CD14-positive monocyte (primary cell): Measurements from ENCODE around the gene CDH16. TPM values are rescaled to one million over a fixed set of nuclear protein-coding genes. Genes with fewer than 3 reads are reported as not detected.

Experiments
- DNase-seq, 3 donors: peaks; one replicate each; pipeline ENCODE4 v3.0.0-alpha.2; 2011 to 2022
- H2AFZ ChIP-seq: 2 replicates; pipeline ENCODE4 v1.6.0; 2012; ENCODE audit warnings: mild to moderate bottlenecking, low read depth, low read length, inconsistent platforms; ENCODE audit not compliant: insufficient read depth, poor library complexity, severe bottlenecking
- H3K27ac ChIP-seq, 2 donors: 1 replicate in 1 of 2; 2 replicates in 1 of 2; pipeline ENCODE4 v1.5.1; 2012 to 2013; ENCODE audit warnings: low read length in 2 of 2, control low read depth in 1 of 2, inconsistent platforms in 1 of 2, low read depth in 1 of 2, mild to moderate bottlenecking in 1 of 2
- H3K27me3 ChIP-seq, 2 donors: one replicate each; pipeline versions ENCODE4 v1.6.0 to v1.6.1; 2011 to 2013; ENCODE audit warnings: low read length in 2 of 2; ENCODE audit not compliant: control insufficient read depth in 2 of 2, insufficient read depth in 2 of 2
- H3K36me3 ChIP-seq, 2 donors: replicated peaks in 1 of 2; 1 replicate in 1 of 2; 2 replicates in 1 of 2; pipeline versions ENCODE4 v1.5.1 to v1.6.1; 2012 to 2013; ENCODE audit warnings: low read length in 2 of 2, control low read depth in 1 of 2, inconsistent platforms in 1 of 2, mild to moderate bottlenecking in 1 of 2; ENCODE audit not compliant: insufficient read depth in 2 of 2, control insufficient read depth in 1 of 2
- H3K4me1 ChIP-seq, 2 donors: 1 replicate in 1 of 2; 2 replicates in 1 of 2; pipeline versions ENCODE4 v1.5.1 to v1.6.1; 2012 to 2013; ENCODE audit warnings: low read length in 2 of 2, control low read depth in 1 of 2, inconsistent platforms in 1 of 2, mild to moderate bottlenecking in 1 of 2, moderate library complexity in 1 of 2; ENCODE audit not compliant: insufficient read depth in 2 of 2, control insufficient read depth in 1 of 2
- H3K4me2 ChIP-seq: replicated peaks from 2 replicates; pipeline ENCODE3; 2012; ENCODE audit warnings: low read length, moderate library complexity, mild to moderate bottlenecking; ENCODE audit not compliant: poor library complexity, severe bottlenecking; ENCODE audit errors: extremely low read depth
- H3K4me3 ChIP-seq, 3 experiments: fragments of 200-600 bp in 1 of 3; sonication (generic) in 1 of 3; replicated peaks in 1 of 3; 1 replicate in 2 of 3; 2 replicates in 1 of 3; pipeline ENCODE4 v1.5.1; 2011 to 2013; ENCODE audit warnings: low read length in 3 of 3, mild to moderate bottlenecking in 3 of 3, control low read depth in 2 of 3, low read depth in 2 of 3, inconsistent platforms in 1 of 3, moderate library complexity in 1 of 3
- H3K79me2 ChIP-seq: 2 replicates; pipeline ENCODE4 v1.6.0; 2012; ENCODE audit warnings: mild to moderate bottlenecking, control low read depth, inconsistent platforms, low read length, moderate library complexity; ENCODE audit not compliant: insufficient read depth
- H3K9ac ChIP-seq: 2 replicates; pipeline ENCODE4 v1.6.0; 2017; ENCODE audit warnings: low read length, mild to moderate bottlenecking; ENCODE audit not compliant: insufficient read depth, poor library complexity, severe bottlenecking
- H3K9me3 ChIP-seq, 2 donors: replicated peaks in 1 of 2; 1 replicate in 1 of 2; 2 replicates in 1 of 2; pipeline versions ENCODE4 v1.5.1 to v1.6.1; 2012 to 2013; ENCODE audit warnings: low read length in 2 of 2, control low read depth in 1 of 2; ENCODE audit not compliant: control insufficient read depth in 1 of 2, insufficient read depth in 1 of 2
- H4K20me1 ChIP-seq: 2 replicates; pipeline ENCODE4 v1.6.0; 2012; ENCODE audit warnings: mild to moderate bottlenecking, low read length, control low read depth, moderate library complexity; ENCODE audit not compliant: insufficient read depth
- H3K27ac Mint-ChIP-seq, 7 donors: one replicate each; pipeline ENCODE4 v1.8.0; 2020; ENCODE audit warnings: mild to moderate bottlenecking in 7 of 7, mixed read lengths in 7 of 7, moderate library complexity in 6 of 7, inconsistent platforms in 2 of 7
- H3K27me3 Mint-ChIP-seq, 3 donors: one replicate each; pipeline ENCODE4 v1.8.0; 2021 to 2022; ENCODE audit warnings: low read depth in 3 of 3, mild to moderate bottlenecking in 3 of 3, mixed read lengths in 3 of 3, moderate library complexity in 3 of 3, inconsistent platforms in 1 of 3
- H3K36me3 Mint-ChIP-seq, 2 donors: one replicate each; pipeline ENCODE4 v1.8.0; 2020; ENCODE audit warnings: mixed read lengths in 2 of 2, inconsistent platforms in 1 of 2, mild to moderate bottlenecking in 1 of 2
- H3K4me1 Mint-ChIP-seq: one replicate; pipeline ENCODE4 v1.8.0; 2020; ENCODE audit warnings: mild to moderate bottlenecking, mixed read lengths
- H3K4me3 Mint-ChIP-seq, 2 donors: one replicate each; pipeline ENCODE4 v1.8.0; 2020; ENCODE audit warnings: mild to moderate bottlenecking in 2 of 2, mixed read lengths in 2 of 2, moderate library complexity in 1 of 2
- H3K9me3 Mint-ChIP-seq, 7 donors: one replicate each; pipeline ENCODE4 v1.8.0; 2020 to 2022; ENCODE audit warnings: mixed read lengths in 7 of 7, mild to moderate bottlenecking in 6 of 7, moderate library complexity in 6 of 7, inconsistent platforms in 2 of 7
- CTCF ChIP-seq: fragments of 200-600 bp; IDR thresholded peaks from one replicate; pipeline ENCODE4 v1.8.0; 2022; ENCODE audit warnings: antibody characterized with exemption, mild to moderate bottlenecking
- WGBS: methylation state at CpG from one replicate; pipeline ENCODE4 v1.1.5; 2013; ENCODE audit warnings: missing lambda C conversion rate; ENCODE audit not compliant: insufficient coverage; 5-methylcytosine and 5-hydroxymethylcytosine counted together
- intact Hi-C, 2 donors: fragments of 100-400 bp; cut with micrococcal nuclease; formaldehyde crosslinking; loops; one replicate each; pipeline versions ENCODE4 v1.15.0 to v1.15.1; 2023
- polyA plus RNA-seq, 3 donors: library from polyadenylated mRNA; depleted of rRNA in 1 of 3; unstranded in 2 of 3; stranded (reverse) in 1 of 3; fragments of 300-500 nt in 2 of 3; fragments of >200 nt in 1 of 3; fragmentation: Illumina TruSeq in 2 of 3; gene quantifications; 1 replicate in 2 of 3; 2 replicates in 1 of 3; pipeline ENCODE4 v1.2.3, GENCODE V29; 2012 to 2021

Gene CDH16
- polyA plus RNA-seq, 3 donors = not detected

- Histone ChIP-seq H3K4me2 (no peak overlapping the region), H4K20me1 (no peaks in the 10 kb centered on the region), H3K27ac (no peak overlapping the region), H3K9me3 (no peaks in the 10 kb centered on the region), H3K4me3 (no peak overlapping the region), H3K79me2 (no peaks in the 10 kb centered on the region), H3K27me3 (no peaks in the 10 kb centered on the region), H2AFZ (no peak overlapping the region), H3K36me3 (no peaks in the 10 kb centered on the region), H3K4me1 (no peaks in the 10 kb centered on the region), H3K9ac (no peak overlapping the region)
- peak overlapping the region in 1 of 7 donors; percentile 7 for H3K27ac Mint-ChIP-seq
- peak overlapping the region in 1 of 2 donors; percentile 3 for H3K4me3 Mint-ChIP-seq
- peaks cover 4 to 10% (median 8%) of the 10 kb centered on the region in 3 donors for H3K27me3 Mint-ChIP-seq
- no peaks in the 10 kb centered on the region for H3K36me3 Mint-ChIP-seq
- no peaks in the 10 kb centered on the region for H3K9me3 Mint-ChIP-seq
- intact Hi-C loops = loop anchor here in 1 of 2 donors (5.0 kb wide), 1 partner anchor 33 kb away; the partner anchor contains the start of gene CIAO2B
- no peak for TF ChIP-seq CTCF
- H3K4me1 Mint-ChIP-seq = peaks cover 4% of the 10 kb centered on the region
- no peak for DNase-seq
- WGBS = 91% methylated on average over 4 of the region's 6 CpGs
Observed at GRCh38 chr16:66899310-66899944, 19.3 kb downstream of the CDH16 start.

GRCh38 chr16:66898933-66899309 is 19.8 kb downstream of the CDH16 start:
- Histone ChIP-seq H3K79me2 (no peaks in the 10 kb centered on the region), H4K20me1 (no peaks in the 10 kb centered on the region), H2AFZ (no peak overlapping the region), H3K36me3 (no peaks in the 10 kb centered on the region), H3K4me2 (no peak overlapping the region), H3K4me3 (no peak overlapping the region), H3K27me3 (no peaks in the 10 kb centered on the region), H3K9me3 (no peaks in the 10 kb centered on the region), H3K27ac (no peak overlapping the region), H3K4me1 (no peaks in the 10 kb centered on the region), H3K9ac (no peak overlapping the region)
- no peak for TF ChIP-seq CTCF
- Mint-ChIP-seq H3K27ac (peak overlapping the region in 1 of 7 donors; percentile 7), H3K27me3 (peaks cover 4 to 10% (median 8%) of the 10 kb centered on the region in 3 donors), H3K36me3 (no peaks in the 10 kb centered on the region), H3K4me3 (no peak overlapping the region), H3K4me1 (peaks cover 4% of the 10 kb centered on the region), H3K9me3 (no peaks in the 10 kb centered on the region)
- intact Hi-C loops = loop anchor here in 1 of 2 donors (5.0 kb wide), 1 partner anchor 33 kb away; the partner anchor contains the start of gene CIAO2B
- no CpG with 5 or more reads among the region's 2 CpGs for WGBS
- no peak for DNase-seq
